A549 (cell line): ENCODE results near the gene GGA2.

Experiments
- CBX2 ChIP-seq: fragments of 200-600 bp; sonication (generic); IDR thresholded peaks from 2 replicates; pipeline ENCODE4 v1.6.1; 2016; ENCODE audit warnings: low read depth, mild to moderate bottlenecking, borderline replicate concordance
- POLR2A ChIP-seq: IDR thresholded peaks from 2 replicates; pipeline ENCODE4 v1.6.1; 2012; ENCODE audit warnings: mild to moderate bottlenecking, low read length
- SREBF2 ChIP-seq: fragments of 450-650 bp; IDR thresholded peaks from 2 replicates; pipeline ENCODE4 v1.6.1; 2014; ENCODE audit warnings: mild to moderate bottlenecking, moderate library complexity

- TF ChIP-seq SREBF2 (no peak), POLR2A (no peak), CBX2 (no peak)
Measured at GRCh38 chr16:23505671-23506605, 4.4 kb downstream of the GGA2 start.
